ACC112 (cell line): ENCODE data around the gene NAT14.
"Not testable (repeated sequence)": the region's sequence is repeated elsewhere in the genome, so short reads cannot be mapped to it uniquely, and the experiment has no call there.

Source experiments
- H2AFZ ChIP-seq: fragments of 200-600 bp; sonication (generic); one replicate; pipeline ENCODE4 v1.6.0; 2017; ENCODE audit warnings: antibody characterized with exemption, low read length; ENCODE audit not compliant: unreplicated experiment
- H3K27ac ChIP-seq: fragments of 200-600 bp; sonication (generic); 2 replicates; pipeline ENCODE4 v1.5.1; 2014; ENCODE audit warnings: low read depth, mild to moderate bottlenecking, antibody characterized with exemption, low read length, moderate library complexity
- H3K27me3 ChIP-seq: fragments of 200-600 bp; sonication (generic); 2 replicates; pipeline ENCODE4 v1.6.1; 2014; ENCODE audit warnings: mild to moderate bottlenecking, antibody characterized with exemption, low read length, moderate library complexity, mixed read lengths; ENCODE audit not compliant: insufficient read depth
- H3K36me3 ChIP-seq: fragments of 200-600 bp; sonication (generic); 2 replicates; pipeline ENCODE4 v1.6.1; 2016; ENCODE audit warnings: mild to moderate bottlenecking, antibody characterized with exemption, low read length, moderate library complexity, mixed read lengths; ENCODE audit not compliant: insufficient read depth
- H3K4me1 ChIP-seq: fragments of 200-600 bp; sonication (generic); one replicate; pipeline ENCODE4 v1.6.1; 2016; ENCODE audit warnings: low read length, mixed read lengths; ENCODE audit not compliant: insufficient read depth, unreplicated experiment, control insufficient read depth
- H3K4me3 ChIP-seq: fragments of 200-600 bp; sonication (generic); 2 replicates; pipeline ENCODE4 v1.5.1; 2014; ENCODE audit warnings: mild to moderate bottlenecking, low read depth, low read length
- H3K79me2 ChIP-seq: fragments of 200-600 bp; sonication (generic); one replicate; pipeline ENCODE4 v1.6.0; 2016; ENCODE audit warnings: low read length; ENCODE audit not compliant: control insufficient read depth, unreplicated experiment, insufficient read depth

The NAT14 gene

DNA sequence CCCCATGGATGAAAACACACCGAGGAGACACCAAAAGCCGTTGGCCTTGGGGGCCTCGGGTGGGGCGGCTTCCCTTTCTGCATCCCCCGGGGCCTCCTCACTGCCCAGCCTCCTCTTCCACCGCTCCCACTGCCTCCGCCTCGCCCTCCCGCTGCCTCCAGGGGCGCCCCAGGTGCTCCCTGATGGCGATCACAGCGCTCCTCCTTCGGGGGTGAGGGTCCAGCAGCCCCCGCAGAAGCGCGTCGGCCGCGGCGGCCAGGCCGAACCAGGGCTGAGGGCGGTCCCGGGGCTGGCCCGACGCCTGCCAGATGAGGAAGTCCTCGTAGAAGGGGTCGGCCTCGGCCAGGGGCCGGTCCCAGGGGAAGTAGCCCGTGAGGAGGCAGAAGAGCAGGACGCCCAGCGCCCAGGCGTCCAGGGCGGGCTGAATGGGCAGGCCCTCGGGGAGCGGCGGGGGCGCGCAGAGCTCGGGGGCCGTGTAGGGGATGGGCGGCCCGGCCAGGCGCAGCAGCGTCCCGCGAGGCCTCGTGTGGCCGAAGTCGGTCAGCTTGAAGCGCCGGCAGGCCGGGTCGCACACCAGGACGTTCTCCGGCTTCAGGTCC is 44.7 kb downstream of the NAT14 start:
- H3K27ac ChIP-seq, result no peak overlapping the region
- H3K79me2 ChIP-seq, result no peaks in the 10 kb centered on the region
- H3K4me3 ChIP-seq, result no peak overlapping the region
- no peaks in the 10 kb centered on the region; the same call in 1 of the 2 replicates for H3K27me3 ChIP-seq
- no peaks in the 10 kb centered on the region for H3K4me1 ChIP-seq
- no peak overlapping the region for H2AFZ ChIP-seq
- H3K36me3 ChIP-seq, result no peaks in the 10 kb centered on the region

- Histone ChIP-seq H3K4me1 (no peaks in the 10 kb centered on the region), H3K36me3 (no peaks in the 10 kb centered on the region), H3K79me2 (no peaks in the 10 kb centered on the region), H3K27ac (no peak overlapping the region), H2AFZ (no peak overlapping the region), H3K27me3 (no peaks in the 10 kb centered on the region; the same call in 1 of the 2 replicates), H3K4me3 (no peak overlapping the region)
These were observed 46.0 kb downstream of the NAT14 start for GRCh38 chr19:55530996-55531395.

GRCh38 chr19:55534280-55534679 is 49.3 kb downstream of the NAT14 start:
- H3K36me3 ChIP-seq, H3K27ac ChIP-seq, H2AFZ ChIP-seq, H3K4me1 ChIP-seq, H3K4me3 ChIP-seq, H3K79me2 ChIP-seq, H3K27me3 ChIP-seq: not testable (repeated sequence)

DNA sequence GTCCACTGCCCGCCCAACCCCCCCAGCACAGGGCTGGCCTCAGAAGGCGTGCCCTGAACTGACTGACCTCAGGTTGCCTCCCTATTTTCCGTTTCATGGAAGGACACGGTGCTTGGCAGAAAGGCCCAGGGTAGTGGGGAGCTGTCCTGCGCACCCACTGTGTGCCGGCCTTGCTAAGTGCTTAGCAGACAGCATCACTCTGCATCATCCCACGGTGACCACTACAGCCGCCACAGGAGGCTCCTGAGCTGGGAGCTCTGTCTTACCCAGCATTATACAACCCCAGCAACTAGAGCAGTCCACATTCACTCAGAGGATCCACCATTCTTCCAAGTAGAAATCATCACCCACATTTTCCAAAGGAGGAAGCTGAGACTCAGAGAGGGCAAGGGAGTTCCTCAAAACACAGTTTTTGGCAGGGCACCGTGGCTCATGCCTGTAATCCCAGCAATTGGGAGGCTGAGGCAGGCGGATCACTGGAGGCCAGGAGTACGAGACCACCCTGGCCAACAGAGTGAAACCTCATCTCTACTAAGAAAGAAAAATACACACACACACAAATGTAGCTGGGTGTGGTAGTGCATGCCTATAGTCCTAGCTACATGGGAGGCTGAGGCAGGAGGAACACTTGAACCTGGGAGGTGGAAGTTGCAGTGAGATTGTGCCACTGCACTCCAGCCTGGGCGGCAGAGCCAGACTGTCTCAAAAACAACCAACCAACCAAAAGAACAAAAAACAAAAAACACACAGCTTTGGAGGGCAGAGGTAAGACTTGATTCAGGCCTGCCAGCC is 50.4 kb downstream of the NAT14 start:
- H2AFZ ChIP-seq, result no peak overlapping the region
- H3K27me3 ChIP-seq, result no peaks in the 10 kb centered on the region
- no peaks in the 10 kb centered on the region for H3K36me3 ChIP-seq
- H3K4me3 ChIP-seq, result no peak overlapping the region
- no peaks in the 10 kb centered on the region for H3K4me1 ChIP-seq
- no peak overlapping the region for H3K27ac ChIP-seq
- H3K79me2 ChIP-seq, result no peaks in the 10 kb centered on the region

- H3K4me3 ChIP-seq, result no peak overlapping the region
- H3K27ac ChIP-seq, result no peak overlapping the region
- no peaks in the 10 kb centered on the region for H3K27me3 ChIP-seq
- H3K36me3 ChIP-seq, result no peaks in the 10 kb centered on the region
- no peaks in the 10 kb centered on the region for H3K4me1 ChIP-seq
- H3K79me2 ChIP-seq, result no peaks in the 10 kb centered on the region
- no peak overlapping the region for H2AFZ ChIP-seq
These were observed 51.0 kb downstream of the NAT14 start for GRCh38 chr19:55535965-55536350.

DNA sequence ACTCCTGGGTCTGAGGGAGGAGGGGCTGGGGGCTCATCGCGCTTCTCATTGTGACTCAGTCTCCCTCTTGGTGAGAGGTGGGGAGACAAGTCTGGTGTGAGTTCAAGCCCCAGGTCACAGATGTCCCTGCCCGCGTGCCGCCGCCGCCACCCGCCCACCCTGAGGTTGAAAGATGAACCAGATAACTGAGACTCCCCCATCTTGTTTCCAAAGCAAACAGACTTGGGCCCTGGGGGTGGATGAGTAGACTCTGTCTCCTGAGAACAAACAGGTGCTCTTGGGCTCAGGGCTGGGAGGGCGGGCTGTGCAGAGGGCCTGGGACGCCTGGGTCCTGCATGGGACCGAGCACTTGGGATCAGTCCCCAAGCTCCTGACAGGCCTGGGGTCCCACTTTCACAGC is 51.4 kb downstream of the NAT14 start:
- no peak overlapping the region for H3K27ac ChIP-seq
- H3K79me2 ChIP-seq, result no peaks in the 10 kb centered on the region
- H3K4me1 ChIP-seq, result no peaks in the 10 kb centered on the region
- H3K4me3 ChIP-seq, result no peak overlapping the region
- no peaks in the 10 kb centered on the region for H3K27me3 ChIP-seq
- no peak overlapping the region for H2AFZ ChIP-seq
- H3K36me3 ChIP-seq, result no peaks in the 10 kb centered on the region
